OCI-LY1 (cell line): ENCODE data around the gene HSF2BP.

Source experiments
- CTCF ChIP-seq: fragments of 200-600 bp; sonication (generic), shearing (Covaris generic); IDR thresholded peaks from 2 replicates; pipeline ENCODE4 v1.5.1; 2017; ENCODE audit warnings: mild to moderate bottlenecking, antibody characterized with exemption, low read length, moderate library complexity, mixed read lengths
- EZH2 ChIP-seq: fragments of 200-600 bp; sonication (generic), shearing (Covaris generic); IDR thresholded peaks from 2 replicates; pipeline ENCODE4 v1.8.0; 2017; ENCODE audit warnings: borderline replicate concordance, mixed run types, mild to moderate bottlenecking, antibody characterized with exemption, low read length, moderate library complexity, mixed read lengths

DNA sequence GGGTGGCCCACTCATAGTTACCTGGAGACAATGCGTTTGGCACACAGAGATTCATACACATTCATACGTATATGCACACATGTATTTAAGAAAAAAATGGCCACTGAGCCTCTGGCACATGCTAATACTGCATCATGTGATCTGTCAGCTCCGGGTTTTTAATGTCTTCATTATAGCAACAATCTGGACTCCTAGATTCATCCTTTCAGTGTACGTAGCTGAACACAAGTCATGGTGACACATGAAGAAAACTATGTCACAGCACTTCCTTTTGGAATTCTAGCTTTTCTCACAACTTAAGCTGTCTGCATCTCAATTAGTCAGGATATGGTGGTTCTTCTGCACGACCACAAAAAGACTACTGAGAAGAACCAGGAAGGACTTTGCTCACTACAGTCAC lies 24.7 kb downstream of the HSF2BP start:
- no peak for TF ChIP-seq CTCF
- TF ChIP-seq EZH2, result no peak
